Natural killer cell (primary cell): Measurements from ENCODE around the gene DLST. TPM values are rescaled to one million over a fixed set of nuclear protein-coding genes. Genes with fewer than 3 reads are reported as not detected.

ENCODE experiments used
- ATAC-seq, 3 donors: fragments of 150-1000 bp in 2 of 3; fragments of 200-7000 bp in 1 of 3; cut with Tn5 transposase; 1 replicate in 1 of 3; 2 replicates in 2 of 3; pipeline ENCODE4 v1.10.0; 2021; ENCODE audit warnings: mild to moderate bottlenecking in 2 of 3, moderate library complexity in 2 of 3
- DNase-seq, 2 donors: peaks; one replicate each; pipeline versions ENCODE4 v3.0.0 to v3.0.0-alpha.2; 2013 to 2021; ENCODE audit warnings: mixed read lengths in 1 of 2
- H3K27ac ChIP-seq: one replicate; pipeline ENCODE4 v1.5.1; 2013; ENCODE audit warnings: mild to moderate bottlenecking, low read length
- H3K27me3 ChIP-seq: one replicate; pipeline ENCODE4 v1.6.1; 2013; ENCODE audit warnings: low read length; ENCODE audit not compliant: control insufficient read depth, insufficient read depth
- H3K36me3 ChIP-seq: one replicate; pipeline ENCODE4 v1.6.1; 2013; ENCODE audit warnings: low read length; ENCODE audit not compliant: control insufficient read depth, insufficient read depth
- H3K4me1 ChIP-seq: one replicate; pipeline ENCODE4 v1.6.1; 2013; ENCODE audit warnings: low read length; ENCODE audit not compliant: control insufficient read depth, insufficient read depth
- H3K4me3 ChIP-seq: one replicate; pipeline ENCODE4 v1.5.1; 2013; ENCODE audit warnings: low read length
- H3K9me3 ChIP-seq: one replicate; pipeline ENCODE4 v1.6.1; 2013; ENCODE audit warnings: low read length; ENCODE audit not compliant: control insufficient read depth, insufficient read depth
- H3K27ac Mint-ChIP-seq, 2 donors: one replicate each; pipeline ENCODE4 v1.8.0; 2022; ENCODE audit warnings: mild to moderate bottlenecking in 2 of 2, mixed read lengths in 2 of 2, moderate library complexity in 1 of 2
- H3K27me3 Mint-ChIP-seq, 2 donors: one replicate each; pipeline ENCODE4 v1.8.0; 2022; ENCODE audit warnings: low read depth in 2 of 2, mixed read lengths in 2 of 2
- H3K36me3 Mint-ChIP-seq: one replicate; pipeline ENCODE4 v1.8.0; 2022; ENCODE audit warnings: mixed read lengths
- H3K4me1 Mint-ChIP-seq, 2 donors: one replicate each; pipeline ENCODE4 v1.8.0; 2022; ENCODE audit warnings: mixed read lengths in 2 of 2
- H3K4me3 Mint-ChIP-seq: one replicate; pipeline ENCODE4 v1.8.0; 2022; ENCODE audit warnings: mild to moderate bottlenecking, moderate library complexity, mixed read lengths
- H3K9me3 Mint-ChIP-seq, 2 donors: one replicate each; pipeline ENCODE4 v1.8.0; 2022; ENCODE audit warnings: mixed read lengths in 2 of 2
- WGBS: methylation state at CpG from one replicate; pipeline ENCODE4 v1.1.7; 2013; ENCODE audit warnings: missing lambda C conversion rate; ENCODE audit not compliant: insufficient coverage; 5-methylcytosine and 5-hydroxymethylcytosine counted together
- intact Hi-C: fragments of 100-400 bp; cut with micrococcal nuclease; formaldehyde crosslinking; loops from one replicate; pipeline ENCODE4 v1.14.2; 2022
- total RNA-seq, 4 donors: library from RNA; stranded (reverse); fragments of 120-200 nt in 1 of 4; gene quantifications; one replicate each; pipeline versions ENCODE4 v1.2.3 to v1.2.4, GENCODE V29; 2013 to 2022
- TF ChIP-seq, protein P1 (sequence below): fragments of 200-600 bp; IDR thresholded peaks from one replicate; pipeline ENCODE4 v1.8.0; 2022; ENCODE audit warnings: antibody characterized with exemption

The DLST gene
- total RNA-seq, 3 donors from 2014 or later (not counting 1 experiment from before 2014, with no cell fraction given): 161 to 180 (median 163) TPM

GRCh38 chr14:74945852-74946658, 64.3 kb downstream of the DLST start:
- peak; percentile 78 to 88 (median 83) for ATAC-seq
- TF ChIP-seq, protein P1, sequence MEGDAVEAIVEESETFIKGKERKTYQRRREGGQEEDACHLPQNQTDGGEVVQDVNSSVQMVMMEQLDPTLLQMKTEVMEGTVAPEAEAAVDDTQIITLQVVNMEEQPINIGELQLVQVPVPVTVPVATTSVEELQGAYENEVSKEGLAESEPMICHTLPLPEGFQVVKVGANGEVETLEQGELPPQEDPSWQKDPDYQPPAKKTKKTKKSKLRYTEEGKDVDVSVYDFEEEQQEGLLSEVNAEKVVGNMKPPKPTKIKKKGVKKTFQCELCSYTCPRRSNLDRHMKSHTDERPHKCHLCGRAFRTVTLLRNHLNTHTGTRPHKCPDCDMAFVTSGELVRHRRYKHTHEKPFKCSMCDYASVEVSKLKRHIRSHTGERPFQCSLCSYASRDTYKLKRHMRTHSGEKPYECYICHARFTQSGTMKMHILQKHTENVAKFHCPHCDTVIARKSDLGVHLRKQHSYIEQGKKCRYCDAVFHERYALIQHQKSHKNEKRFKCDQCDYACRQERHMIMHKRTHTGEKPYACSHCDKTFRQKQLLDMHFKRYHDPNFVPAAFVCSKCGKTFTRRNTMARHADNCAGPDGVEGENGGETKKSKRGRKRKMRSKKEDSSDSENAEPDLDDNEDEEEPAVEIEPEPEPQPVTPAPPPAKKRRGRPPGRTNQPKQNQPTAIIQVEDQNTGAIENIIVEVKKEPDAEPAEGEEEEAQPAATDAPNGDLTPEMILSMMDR: peak; percentile 94
- no peaks in the 10 kb centered on the region for H3K36me3 Mint-ChIP-seq
- DNase-seq: peak; percentile 68 to 87
- Histone ChIP-seq H3K4me3 (no peak overlapping the region), H3K9me3 (no peaks in the 10 kb centered on the region), H3K27ac (no peak overlapping the region), H3K4me1 (peaks cover 30% of the 10 kb centered on the region), H3K36me3 (no peaks in the 10 kb centered on the region), H3K27me3 (no peaks in the 10 kb centered on the region)
- 45% methylated on average over 17 of the region's 17 CpGs for WGBS
- H3K9me3 Mint-ChIP-seq: no peaks in the 10 kb centered on the region
- peak overlapping the region; percentile 32 to 84 for H3K27ac Mint-ChIP-seq
- intact Hi-C loops: loop anchor here (1.0 to 2.0 kb wide), 2 partner anchors 57 to 142 kb away; partner anchors contain the start of gene EIF2B2
- H3K4me1 Mint-ChIP-seq: peaks cover 33 to 35% of the 10 kb centered on the region in 2 donors
- H3K27me3 Mint-ChIP-seq: no peaks in the 10 kb centered on the region
- peak overlapping the region; percentile 64 for H3K4me3 Mint-ChIP-seq

DNA sequence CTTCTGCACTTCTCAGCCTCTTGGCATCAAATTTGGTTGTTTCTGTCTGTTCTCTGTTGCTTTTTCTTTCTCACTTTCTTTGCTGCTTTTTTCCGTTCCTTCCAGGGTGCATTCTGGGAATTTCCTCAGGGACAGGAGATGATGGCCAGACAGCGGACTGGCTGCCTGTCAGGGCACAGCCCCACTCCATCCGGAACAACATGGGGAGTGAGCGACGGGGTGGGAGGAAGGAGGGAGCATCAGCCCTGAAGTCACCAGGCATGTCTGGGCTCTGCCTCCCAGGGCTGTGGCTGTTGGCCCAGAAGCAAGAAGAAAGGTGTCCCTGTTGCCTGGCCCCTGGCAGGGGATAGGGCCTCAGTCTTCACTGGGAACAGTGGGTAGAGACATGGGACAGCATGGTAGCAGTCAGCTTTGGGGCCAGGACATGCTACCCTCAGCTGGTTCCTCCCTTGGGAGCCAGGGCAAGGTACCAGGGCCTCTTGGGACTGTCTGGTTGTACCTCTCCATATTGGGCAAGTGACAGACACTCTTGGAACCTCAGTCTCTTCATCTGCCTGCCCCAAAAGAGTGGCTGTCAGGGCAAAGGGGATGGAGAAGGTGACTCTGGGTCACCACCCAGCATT, 65.1 kb downstream of the DLST start:
- Histone ChIP-seq H3K27ac (no peak overlapping the region), H3K27me3 (no peaks in the 10 kb centered on the region), H3K36me3 (no peaks in the 10 kb centered on the region), H3K4me1 (peaks cover 23% of the 10 kb centered on the region), H3K4me3 (no peak overlapping the region), H3K9me3 (no peaks in the 10 kb centered on the region)
- H3K4me1 Mint-ChIP-seq: peaks cover 25 to 28% of the 10 kb centered on the region in 2 donors
- no peaks in the 10 kb centered on the region for H3K36me3 Mint-ChIP-seq
- H3K4me3 Mint-ChIP-seq: no peak overlapping the region
- WGBS: 54% methylated on average over 5 of the region's 5 CpGs
- ATAC-seq (no peak), DNase-seq (no peak)
- intact Hi-C loops: loop anchor here (1.0 to 2.0 kb wide), 2 partner anchors 56 to 142 kb away; partner anchors contain the start of gene EIF2B2
- no peaks in the 10 kb centered on the region for H3K9me3 Mint-ChIP-seq
- H3K27me3 Mint-ChIP-seq: no peaks in the 10 kb centered on the region
- H3K27ac Mint-ChIP-seq: peak overlapping the region in 1 of 2 donors; percentile 84
- TF ChIP-seq, protein P1: peak; percentile 63

DNA sequence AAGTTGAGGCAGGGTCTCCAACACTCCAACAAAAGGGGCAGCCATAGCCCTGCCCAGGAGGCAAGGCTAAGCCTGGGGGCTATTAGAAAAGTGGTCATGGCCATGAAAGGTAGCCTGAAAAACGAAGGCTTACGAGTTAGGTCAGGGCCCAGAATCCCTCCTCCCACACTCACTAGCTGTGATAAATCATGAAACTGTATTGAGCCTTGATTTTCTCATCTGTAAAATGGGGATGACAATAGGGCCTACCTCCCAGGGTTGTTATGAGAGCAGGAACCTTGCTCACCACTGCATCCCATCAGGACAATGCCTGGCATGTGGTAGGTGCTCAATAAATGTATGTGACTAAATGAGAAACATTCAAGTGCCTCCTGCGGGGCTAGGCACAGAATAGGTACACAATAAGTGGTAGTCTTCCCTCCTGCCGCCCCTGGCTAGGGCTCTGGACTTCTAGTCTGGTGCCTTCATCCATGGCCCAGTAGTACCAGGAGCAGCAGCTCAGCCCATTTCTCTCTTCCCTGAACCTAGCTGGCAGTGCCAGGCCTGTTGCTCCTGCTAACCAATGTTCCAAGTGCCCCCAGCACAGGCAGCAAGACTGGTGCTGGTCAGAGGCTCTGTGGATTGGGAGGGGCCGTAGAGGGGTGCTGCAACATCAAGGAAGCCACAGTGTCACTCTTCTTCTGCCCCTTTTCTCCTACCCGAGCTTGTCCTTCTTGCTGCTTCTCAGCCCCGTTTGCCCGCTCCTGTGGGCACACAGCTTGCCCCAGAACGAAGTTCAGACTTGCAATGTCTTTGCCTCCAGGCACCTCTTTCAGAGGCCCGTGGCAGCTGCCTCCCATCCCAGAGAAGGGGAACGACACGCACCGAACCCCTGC, 65.9 kb downstream of the DLST start:
- WGBS: 88% methylated on average over 12 of the region's 13 CpGs
- Mint-ChIP-seq H3K9me3 (no peaks in the 10 kb centered on the region), H3K27me3 (no peaks in the 10 kb centered on the region), H3K4me3 (no peak overlapping the region), H3K36me3 (no peaks in the 10 kb centered on the region), H3K27ac (no peak overlapping the region), H3K4me1 (peaks cover 17 to 20% of the 10 kb centered on the region in 2 donors)
- no peak overlapping the region for H3K27ac ChIP-seq
- no peaks in the 10 kb centered on the region for H3K9me3 ChIP-seq
- no peak for ATAC-seq
- DNase-seq: no peak
- H3K27me3 ChIP-seq: no peaks in the 10 kb centered on the region
- intact Hi-C loops: loop anchor here (2.0 kb wide), 1 partner anchor 55 kb away; the partner anchor contains the start of gene EIF2B2
- TF ChIP-seq, protein P1: no peak
- H3K4me3 ChIP-seq: no peak overlapping the region
- no peaks in the 10 kb centered on the region for H3K36me3 ChIP-seq
- peaks cover 15% of the 10 kb centered on the region for H3K4me1 ChIP-seq
